Measurements from ENCODE around the gene RAB6D. TPM values are rescaled to one million over a fixed set of nuclear protein-coding genes. Genes with fewer than 3 reads are reported as not detected.
A peak's percentile ranks its signal among the peaks of the same experiment; 100 is the strongest.
"Not testable (repeated sequence)": the region's sequence is repeated elsewhere in the genome, so short reads cannot be mapped to it uniquely, and the experiment has no call there.

RAB6D gene
- total RNA-seq (2021) (0.09 to 0.22 TPM (median 0.14 TPM) in 3 replicates), Bru-seq, nascent RNA (percentile 27 among the genes with signal in this experiment)
- long read RNA-seq, experiment 1: 0 reads
- long read RNA-seq, experiment 2: 0 reads
- long read RNA-seq, experiment 3: 0 reads

DNA sequence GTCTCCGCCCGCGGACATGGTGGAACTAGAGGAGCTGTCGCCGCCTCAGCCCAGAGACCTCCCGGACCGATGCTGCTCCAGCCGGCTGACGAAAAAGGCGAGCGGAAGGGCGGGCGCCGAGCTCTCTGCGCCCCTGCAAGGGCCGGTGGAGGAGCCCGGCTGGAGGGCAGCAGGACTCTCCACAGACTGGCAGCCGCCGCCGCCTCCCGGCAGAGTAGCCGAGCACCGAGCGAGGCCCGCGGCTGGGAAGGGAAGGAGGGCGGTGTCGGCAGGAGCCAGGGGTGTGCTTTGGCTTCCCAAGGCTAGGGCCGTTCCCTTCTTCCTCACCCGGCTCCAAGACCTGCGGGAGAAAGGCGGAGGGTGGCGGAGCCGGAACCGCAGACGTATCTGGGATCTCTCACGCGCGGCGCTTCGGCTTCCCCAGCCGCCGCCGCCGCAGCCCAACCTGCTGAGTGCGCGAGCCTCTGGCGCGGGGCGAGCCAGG is at the start of gene RAB6D:
Gene RAB6D (minus strand): TSS at position 466 of the 484 bp plus-strand sequence. CDS start 448 bp downstream, at position 18.
- POLR2A ChIA-PET, H3K36me3 Mint-ChIP-seq, CTCF ChIA-PET, H3K27ac Mint-ChIP-seq, H3K9me3 Mint-ChIP-seq: not testable (repeated sequence)
- DNase-seq (ENCODE audit: low spot score) (peak; percentile 46), ATAC-seq (peak; percentile 94)
- peaks cover 16% of the 10 kb centered on the region for H3K4me1 Mint-ChIP-seq
- H3K27me3 Mint-ChIP-seq (ENCODE audit: low read depth): peaks cover 46% of the 10 kb centered on the region
- peak within 1 kb of the TSS; percentile 62 for H3K4me3 Mint-ChIP-seq

DNA sequence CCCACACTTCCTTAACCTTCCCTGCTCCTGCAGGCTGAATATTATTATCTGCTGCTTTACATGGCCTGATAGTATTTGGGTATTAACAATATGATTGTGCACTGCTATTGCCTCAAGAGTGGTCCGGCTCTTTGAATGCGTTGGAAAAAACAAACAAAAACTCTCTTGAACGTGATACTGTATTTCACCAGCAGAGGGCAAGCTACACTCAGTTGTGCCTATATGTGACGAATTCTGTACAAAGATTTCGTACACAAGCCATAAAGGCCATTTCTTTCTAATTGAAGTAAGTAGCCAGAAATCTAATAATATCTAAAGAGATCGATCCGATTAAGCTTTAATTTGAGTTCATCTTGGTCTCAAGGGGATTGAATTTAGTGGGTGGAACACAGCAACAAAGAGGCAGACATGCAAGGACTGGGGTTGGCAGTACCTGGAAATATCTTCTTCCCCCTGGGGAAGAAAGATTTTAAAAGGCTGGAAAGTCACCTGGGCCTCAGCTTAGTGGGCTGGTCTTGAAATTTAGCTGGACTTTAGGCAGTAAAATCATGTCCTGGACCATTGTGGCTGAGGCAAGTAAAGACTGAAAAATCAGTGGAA is 49.3 kb upstream of the RAB6D start:
- DNase-seq (ENCODE audit: low spot score): no peak
- TF ChIP-seq PRRX2 (CRISPR knock-in tag; IDR thresholded peaks at IDR 0.05) (no peak), TEAD1 (CRISPR knock-in tag; IDR thresholded peaks at IDR 0.05) (no peak)
- TF ChIP-seq, protein P1, sequence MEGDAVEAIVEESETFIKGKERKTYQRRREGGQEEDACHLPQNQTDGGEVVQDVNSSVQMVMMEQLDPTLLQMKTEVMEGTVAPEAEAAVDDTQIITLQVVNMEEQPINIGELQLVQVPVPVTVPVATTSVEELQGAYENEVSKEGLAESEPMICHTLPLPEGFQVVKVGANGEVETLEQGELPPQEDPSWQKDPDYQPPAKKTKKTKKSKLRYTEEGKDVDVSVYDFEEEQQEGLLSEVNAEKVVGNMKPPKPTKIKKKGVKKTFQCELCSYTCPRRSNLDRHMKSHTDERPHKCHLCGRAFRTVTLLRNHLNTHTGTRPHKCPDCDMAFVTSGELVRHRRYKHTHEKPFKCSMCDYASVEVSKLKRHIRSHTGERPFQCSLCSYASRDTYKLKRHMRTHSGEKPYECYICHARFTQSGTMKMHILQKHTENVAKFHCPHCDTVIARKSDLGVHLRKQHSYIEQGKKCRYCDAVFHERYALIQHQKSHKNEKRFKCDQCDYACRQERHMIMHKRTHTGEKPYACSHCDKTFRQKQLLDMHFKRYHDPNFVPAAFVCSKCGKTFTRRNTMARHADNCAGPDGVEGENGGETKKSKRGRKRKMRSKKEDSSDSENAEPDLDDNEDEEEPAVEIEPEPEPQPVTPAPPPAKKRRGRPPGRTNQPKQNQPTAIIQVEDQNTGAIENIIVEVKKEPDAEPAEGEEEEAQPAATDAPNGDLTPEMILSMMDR (IDR thresholded peaks at IDR 0.05): peak; percentile 59
- Mint-ChIP-seq H3K27me3 (ENCODE audit: low read depth) (no peaks in the 10 kb centered on the region), H3K9me3 (no peaks in the 10 kb centered on the region), H3K27ac (no peak overlapping the region), H3K4me1 (no peaks in the 10 kb centered on the region; the same call in 1 of the 2 replicates), H3K4me3 (no peak overlapping the region), H3K36me3 (no peaks in the 10 kb centered on the region)
- CTCF ChIA-PET: interaction anchor here (0.6 to 2.2 kb wide), 8 partner anchors 9 to 288 kb away, joined by 3 to 14 read pairs (median 6); partner anchors contain the start of gene MZT2A
- POLR2A ChIA-PET: interaction anchor here (0.6 to 1.1 kb wide), 2 partner anchors 79 to 323 kb away, joined by 3 to 9 read pairs; no protein-coding TSS in a partner anchor
- peak; percentile 66 for ATAC-seq

DNA sequence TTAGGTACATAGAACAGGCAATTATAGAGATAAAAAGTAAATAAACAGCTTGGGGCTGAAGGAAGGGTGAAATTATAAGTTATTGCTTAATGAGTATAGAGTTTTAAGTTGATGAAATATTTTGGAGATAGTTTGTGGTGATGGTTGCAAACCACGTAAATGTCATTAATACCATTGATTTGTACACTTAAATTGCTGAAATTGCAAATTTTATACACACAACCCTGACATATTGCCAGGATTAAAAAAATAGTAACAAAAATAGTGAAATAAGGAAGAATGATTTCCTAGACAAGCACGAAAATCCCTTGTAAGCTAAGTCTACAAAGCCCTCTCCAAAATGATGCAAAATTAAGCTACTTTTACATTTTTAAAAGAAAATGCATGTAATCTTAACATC is 46.2 kb upstream of the RAB6D start:
- CTCF ChIA-PET: no interaction called here
- Mint-ChIP-seq H3K4me1 (peaks cover under 1% of the 10 kb centered on the region; the same call in 1 of the 2 replicates), H3K27ac (no peak overlapping the region), H3K4me3 (no peak overlapping the region), H3K36me3 (no peaks in the 10 kb centered on the region), H3K9me3 (no peaks in the 10 kb centered on the region), H3K27me3 (ENCODE audit: low read depth) (no peaks in the 10 kb centered on the region)
- POLR2A ChIA-PET: no interaction called here
- ATAC-seq (no peak), DNase-seq (ENCODE audit: low spot score) (no peak)
- TF ChIP-seq NR2C2 (CRISPR knock-in tag; IDR thresholded peaks at IDR 0.05) (no peak), ATF1 (CRISPR knock-in tag; IDR thresholded peaks at IDR 0.05) (no peak), FOXJ3 (CRISPR knock-in tag; IDR thresholded peaks at IDR 0.05; ENCODE audit: borderline replicate concordance) (no peak)
- TF ChIP-seq, protein P2, sequence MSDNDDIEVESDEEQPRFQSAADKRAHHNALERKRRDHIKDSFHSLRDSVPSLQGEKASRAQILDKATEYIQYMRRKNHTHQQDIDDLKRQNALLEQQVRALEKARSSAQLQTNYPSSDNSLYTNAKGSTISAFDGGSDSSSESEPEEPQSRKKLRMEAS (CRISPR knock-in tag; IDR thresholded peaks at IDR 0.05): no peak
- TF ChIP-seq, protein P3, sequence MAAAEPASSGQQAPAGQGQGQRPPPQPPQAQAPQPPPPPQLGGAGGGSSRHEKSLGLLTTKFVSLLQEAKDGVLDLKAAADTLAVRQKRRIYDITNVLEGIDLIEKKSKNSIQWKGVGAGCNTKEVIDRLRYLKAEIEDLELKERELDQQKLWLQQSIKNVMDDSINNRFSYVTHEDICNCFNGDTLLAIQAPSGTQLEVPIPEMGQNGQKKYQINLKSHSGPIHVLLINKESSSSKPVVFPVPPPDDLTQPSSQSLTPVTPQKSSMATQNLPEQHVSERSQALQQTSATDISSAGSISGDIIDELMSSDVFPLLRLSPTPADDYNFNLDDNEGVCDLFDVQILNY (CRISPR knock-in tag; IDR thresholded peaks at IDR 0.05): no peak
- TF ChIP-seq, protein P4, sequence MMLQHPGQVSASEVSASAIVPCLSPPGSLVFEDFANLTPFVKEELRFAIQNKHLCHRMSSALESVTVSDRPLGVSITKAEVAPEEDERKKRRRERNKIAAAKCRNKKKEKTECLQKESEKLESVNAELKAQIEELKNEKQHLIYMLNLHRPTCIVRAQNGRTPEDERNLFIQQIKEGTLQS (CRISPR knock-in tag; conservative IDR thresholded peaks at IDR 0.05): no peak
- TF ChIP-seq, protein P5, sequence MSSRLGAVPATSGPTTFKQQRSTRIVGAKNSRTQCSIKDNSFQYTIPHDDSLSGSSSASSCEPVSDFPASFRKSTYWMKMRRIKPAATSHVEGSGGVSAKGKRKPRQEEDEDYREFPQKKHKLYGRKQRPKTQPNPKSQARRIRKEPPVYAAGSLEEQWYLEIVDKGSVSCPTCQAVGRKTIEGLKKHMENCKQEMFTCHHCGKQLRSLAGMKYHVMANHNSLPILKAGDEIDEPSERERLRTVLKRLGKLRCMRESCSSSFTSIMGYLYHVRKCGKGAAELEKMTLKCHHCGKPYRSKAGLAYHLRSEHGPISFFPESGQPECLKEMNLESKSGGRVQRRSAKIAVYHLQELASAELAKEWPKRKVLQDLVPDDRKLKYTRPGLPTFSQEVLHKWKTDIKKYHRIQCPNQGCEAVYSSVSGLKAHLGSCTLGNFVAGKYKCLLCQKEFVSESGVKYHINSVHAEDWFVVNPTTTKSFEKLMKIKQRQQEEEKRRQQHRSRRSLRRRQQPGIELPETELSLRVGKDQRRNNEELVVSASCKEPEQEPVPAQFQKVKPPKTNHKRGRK (CRISPR knock-in tag; IDR thresholded peaks at IDR 0.05; ENCODE audit: borderline replicate concordance): no peak

DNA sequence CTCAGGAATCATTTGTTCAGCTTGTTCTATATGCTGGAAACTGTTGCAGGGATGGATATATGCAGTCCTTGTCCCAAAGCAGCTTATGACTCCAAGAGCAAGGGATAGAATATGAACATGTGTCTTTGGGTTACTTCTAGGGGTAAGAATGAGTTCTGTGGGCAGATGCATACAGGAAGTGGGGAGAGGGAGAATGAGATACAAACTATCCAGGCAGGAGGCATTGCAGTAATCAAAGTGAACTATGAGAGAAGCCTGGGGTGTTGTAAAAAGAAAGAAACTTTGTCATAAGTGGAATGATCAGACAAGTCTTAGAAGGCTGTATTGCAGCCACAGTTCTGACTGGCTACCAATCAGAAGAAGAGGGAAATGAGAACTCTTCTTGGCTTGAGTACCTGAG is 44.8 kb upstream of the RAB6D start:
- ChIA-PET CTCF (interaction anchor here (1.0 to 1.8 kb wide), 3 partner anchors 15 to 265 kb away, joined by 3 to 5 read pairs (median 4); no protein-coding TSS in a partner anchor), POLR2A (no interaction called here)
- no peaks in the 10 kb centered on the region for H3K9me3 Mint-ChIP-seq
- H3K36me3 Mint-ChIP-seq: no peaks in the 10 kb centered on the region
- DNase-seq (ENCODE audit: low spot score) (no peak), ATAC-seq (no peak)
- H3K27ac Mint-ChIP-seq: no peak overlapping the region
- no peak overlapping the region for H3K4me3 Mint-ChIP-seq
- no peaks in the 10 kb centered on the region for H3K27me3 Mint-ChIP-seq (ENCODE audit: low read depth)
- peaks cover 5% of the 10 kb centered on the region for H3K4me1 Mint-ChIP-seq
- no peak for TF ChIP-seq SP1 (CRISPR knock-in tag; conservative IDR thresholded peaks at IDR 0.05)
- TF ChIP-seq SMAD4 (CRISPR knock-in tag; IDR thresholded peaks at IDR 0.05): no peak
- no peak for TF ChIP-seq NR1H2 (CRISPR knock-in tag; IDR thresholded peaks at IDR 0.05)
- no peak for TF ChIP-seq ESRRA (CRISPR knock-in tag; IDR thresholded peaks at IDR 0.05; ENCODE audit: borderline replicate concordance)
- TF ChIP-seq, protein P6, sequence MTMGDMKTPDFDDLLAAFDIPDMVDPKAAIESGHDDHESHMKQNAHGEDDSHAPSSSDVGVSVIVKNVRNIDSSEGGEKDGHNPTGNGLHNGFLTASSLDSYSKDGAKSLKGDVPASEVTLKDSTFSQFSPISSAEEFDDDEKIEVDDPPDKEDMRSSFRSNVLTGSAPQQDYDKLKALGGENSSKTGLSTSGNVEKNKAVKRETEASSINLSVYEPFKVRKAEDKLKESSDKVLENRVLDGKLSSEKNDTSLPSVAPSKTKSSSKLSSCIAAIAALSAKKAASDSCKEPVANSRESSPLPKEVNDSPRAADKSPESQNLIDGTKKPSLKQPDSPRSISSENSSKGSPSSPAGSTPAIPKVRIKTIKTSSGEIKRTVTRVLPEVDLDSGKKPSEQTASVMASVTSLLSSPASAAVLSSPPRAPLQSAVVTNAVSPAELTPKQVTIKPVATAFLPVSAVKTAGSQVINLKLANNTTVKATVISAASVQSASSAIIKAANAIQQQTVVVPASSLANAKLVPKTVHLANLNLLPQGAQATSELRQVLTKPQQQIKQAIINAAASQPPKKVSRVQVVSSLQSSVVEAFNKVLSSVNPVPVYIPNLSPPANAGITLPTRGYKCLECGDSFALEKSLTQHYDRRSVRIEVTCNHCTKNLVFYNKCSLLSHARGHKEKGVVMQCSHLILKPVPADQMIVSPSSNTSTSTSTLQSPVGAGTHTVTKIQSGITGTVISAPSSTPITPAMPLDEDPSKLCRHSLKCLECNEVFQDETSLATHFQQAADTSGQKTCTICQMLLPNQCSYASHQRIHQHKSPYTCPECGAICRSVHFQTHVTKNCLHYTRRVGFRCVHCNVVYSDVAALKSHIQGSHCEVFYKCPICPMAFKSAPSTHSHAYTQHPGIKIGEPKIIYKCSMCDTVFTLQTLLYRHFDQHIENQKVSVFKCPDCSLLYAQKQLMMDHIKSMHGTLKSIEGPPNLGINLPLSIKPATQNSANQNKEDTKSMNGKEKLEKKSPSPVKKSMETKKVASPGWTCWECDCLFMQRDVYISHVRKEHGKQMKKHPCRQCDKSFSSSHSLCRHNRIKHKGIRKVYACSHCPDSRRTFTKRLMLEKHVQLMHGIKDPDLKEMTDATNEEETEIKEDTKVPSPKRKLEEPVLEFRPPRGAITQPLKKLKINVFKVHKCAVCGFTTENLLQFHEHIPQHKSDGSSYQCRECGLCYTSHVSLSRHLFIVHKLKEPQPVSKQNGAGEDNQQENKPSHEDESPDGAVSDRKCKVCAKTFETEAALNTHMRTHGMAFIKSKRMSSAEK (CRISPR knock-in tag; IDR thresholded peaks at IDR 0.05; ENCODE audit: borderline replicate concordance): no peak
- TF ChIP-seq TP53 (CRISPR knock-in tag; IDR thresholded peaks at IDR 0.05): no peak
- TF ChIP-seq GRHL2 (CRISPR knock-in tag; IDR thresholded peaks at IDR 0.05; ENCODE audit: insufficient replicate concordance, severe bottlenecking): no peak
- no peak for TF ChIP-seq NFE2L1 (CRISPR knock-in tag; IDR thresholded peaks at IDR 0.05)
- TF ChIP-seq SMAD3 (CRISPR knock-in tag; IDR thresholded peaks at IDR 0.05; ENCODE audit: borderline replicate concordance): no peak
